GM21423 (cell line): ENCODE results near the gene C11orf42.

Source experiments
- ATAC-seq: cut with Tn5 transposase; IDR thresholded peaks from one replicate; pipeline ENCODE4 v1.9.1; 2021; ENCODE audit warnings: mild to moderate bottlenecking, moderate library complexity; ENCODE audit not compliant: unreplicated experiment

The C11orf42 gene

GRCh38 chr11:6251990-6252473, 46.7 kb downstream of the C11orf42 start:
- no peak for ATAC-seq

- ATAC-seq, result peak; percentile 72
These were observed 47.8 kb downstream of the C11orf42 start for GRCh38 chr11:6253197-6253596.

DNA sequence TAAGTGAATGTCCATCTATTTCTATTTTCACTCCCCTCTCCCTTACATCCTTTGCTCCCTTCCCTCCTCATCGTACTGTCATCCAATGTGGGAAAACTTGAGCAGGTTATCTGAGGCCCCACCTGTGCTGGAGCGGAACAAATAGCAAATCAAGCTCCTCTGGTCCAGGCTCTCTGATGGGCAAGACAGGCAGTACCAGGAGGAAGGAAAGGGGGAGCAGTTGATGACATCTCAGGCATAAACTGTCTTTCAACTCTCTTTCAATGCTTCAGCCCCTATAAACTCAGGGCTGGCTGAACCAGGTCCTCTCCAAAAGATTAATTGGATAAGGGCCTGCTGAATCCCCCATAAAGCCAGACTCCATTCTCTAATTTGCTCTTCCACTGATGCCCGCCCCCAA, 52.8 kb downstream of the C11orf42 start:
- ATAC-seq, result no peak

GRCh38 chr11:6258571-6259081, 53.3 kb downstream of the C11orf42 start:
- no peak for ATAC-seq

DNA sequence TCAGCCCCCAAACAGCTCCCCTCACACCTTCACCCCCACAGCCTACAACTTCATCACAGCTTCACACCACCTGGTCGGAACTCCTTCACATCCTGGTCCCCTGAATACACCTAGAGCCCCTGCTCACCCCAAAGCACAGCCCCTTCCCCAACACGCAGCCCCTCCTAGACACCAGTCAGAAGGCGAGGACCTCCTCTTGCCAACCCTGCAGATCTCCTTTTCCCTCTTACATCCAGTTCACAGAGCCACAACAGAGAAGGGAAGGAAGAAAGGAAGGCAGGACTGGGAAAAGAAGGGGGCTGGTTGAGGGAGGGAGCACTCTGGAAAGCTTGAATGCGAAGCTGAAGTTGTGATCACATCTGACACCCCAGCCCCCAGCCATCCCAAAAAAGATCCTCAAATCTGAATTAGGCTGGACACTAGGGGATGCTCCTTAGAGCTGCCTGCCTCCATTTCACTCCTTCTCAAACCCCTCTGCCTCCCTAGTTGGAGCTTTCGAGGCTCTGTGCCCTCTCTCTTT, 54.9 kb downstream of the C11orf42 start:
- no peak for ATAC-seq
